HL-60 (cell line): Measurements from ENCODE around the gene LENEP.

Source experiments
- CTCF ChIP-seq: IDR thresholded peaks from one replicate; pipeline ENCODE4 v1.5.1; 2011; ENCODE audit warnings: low read length, control low read depth, inconsistent platforms; ENCODE audit not compliant: insufficient read depth
- POLR2AphosphoS5 ChIP-seq: IDR thresholded peaks from 2 replicates; pipeline ENCODE4 v1.6.1; 2012; ENCODE audit warnings: low read depth
- SPI1 ChIP-seq: IDR thresholded peaks from 2 replicates; pipeline ENCODE4 v1.6.1; 2012; ENCODE audit warnings: low read depth, mild to moderate bottlenecking, borderline replicate concordance
- TF ChIP-seq, protein P1 (sequence below): IDR thresholded peaks from 2 replicates; pipeline ENCODE4 v1.6.1; 2012; ENCODE audit warnings: low read depth; ENCODE audit not compliant: insufficient replicate concordance

DNA sequence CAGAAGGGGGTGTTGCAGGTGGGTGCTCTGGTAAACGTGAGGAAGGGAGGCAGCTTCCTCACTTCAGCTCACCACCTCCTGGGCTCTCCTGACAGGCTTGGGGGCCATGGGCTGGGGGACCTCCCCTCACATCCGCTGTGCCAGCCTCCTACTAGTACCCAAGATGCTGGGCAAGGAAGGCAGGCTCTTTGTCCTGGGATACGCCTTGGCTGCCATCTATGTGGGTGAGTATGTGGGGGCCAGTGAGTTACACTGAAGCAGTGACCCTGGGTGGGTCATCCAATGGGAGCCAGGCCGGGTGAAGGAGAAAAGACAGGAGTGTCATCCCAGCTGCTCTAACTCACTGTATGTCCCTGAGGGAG lies 45.9 kb downstream of the LENEP start:
- TF ChIP-seq CTCF: no peak
- TF ChIP-seq POLR2AphosphoS5: no peak
- TF ChIP-seq, protein P1, sequence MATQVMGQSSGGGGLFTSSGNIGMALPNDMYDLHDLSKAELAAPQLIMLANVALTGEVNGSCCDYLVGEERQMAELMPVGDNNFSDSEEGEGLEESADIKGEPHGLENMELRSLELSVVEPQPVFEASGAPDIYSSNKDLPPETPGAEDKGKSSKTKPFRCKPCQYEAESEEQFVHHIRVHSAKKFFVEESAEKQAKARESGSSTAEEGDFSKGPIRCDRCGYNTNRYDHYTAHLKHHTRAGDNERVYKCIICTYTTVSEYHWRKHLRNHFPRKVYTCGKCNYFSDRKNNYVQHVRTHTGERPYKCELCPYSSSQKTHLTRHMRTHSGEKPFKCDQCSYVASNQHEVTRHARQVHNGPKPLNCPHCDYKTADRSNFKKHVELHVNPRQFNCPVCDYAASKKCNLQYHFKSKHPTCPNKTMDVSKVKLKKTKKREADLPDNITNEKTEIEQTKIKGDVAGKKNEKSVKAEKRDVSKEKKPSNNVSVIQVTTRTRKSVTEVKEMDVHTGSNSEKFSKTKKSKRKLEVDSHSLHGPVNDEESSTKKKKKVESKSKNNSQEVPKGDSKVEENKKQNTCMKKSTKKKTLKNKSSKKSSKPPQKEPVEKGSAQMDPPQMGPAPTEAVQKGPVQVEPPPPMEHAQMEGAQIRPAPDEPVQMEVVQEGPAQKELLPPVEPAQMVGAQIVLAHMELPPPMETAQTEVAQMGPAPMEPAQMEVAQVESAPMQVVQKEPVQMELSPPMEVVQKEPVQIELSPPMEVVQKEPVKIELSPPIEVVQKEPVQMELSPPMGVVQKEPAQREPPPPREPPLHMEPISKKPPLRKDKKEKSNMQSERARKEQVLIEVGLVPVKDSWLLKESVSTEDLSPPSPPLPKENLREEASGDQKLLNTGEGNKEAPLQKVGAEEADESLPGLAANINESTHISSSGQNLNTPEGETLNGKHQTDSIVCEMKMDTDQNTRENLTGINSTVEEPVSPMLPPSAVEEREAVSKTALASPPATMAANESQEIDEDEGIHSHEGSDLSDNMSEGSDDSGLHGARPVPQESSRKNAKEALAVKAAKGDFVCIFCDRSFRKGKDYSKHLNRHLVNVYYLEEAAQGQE: no peak
- no peak for TF ChIP-seq SPI1
